Aorta (tissue), 5 donors: Measurements from ENCODE around the gene TAF15. TPM values are rescaled to one million over a fixed set of nuclear protein-coding genes. Genes with fewer than 3 reads are reported as not detected.
A peak's percentile ranks its signal among the peaks of the same experiment; 100 is the strongest.

Experiments
- ATAC-seq: fragments of 200-7000 bp; cut with Tn5 transposase; one replicate; pipeline ENCODE4 v1.9.1; 2022; ENCODE audit warnings: moderate library complexity; ENCODE audit not compliant: low FRiP score
- DNase-seq, 2 donors: peaks; one replicate each; pipeline ENCODE4 v3.0.0-alpha.2; 2020
- H3K27ac ChIP-seq, 2 donors: one replicate each; pipeline ENCODE4 v1.5.1; 2013; ENCODE audit warnings: low read length in 2 of 2, mild to moderate bottlenecking in 2 of 2, moderate library complexity in 2 of 2, control low read depth in 1 of 2, inconsistent platforms in 1 of 2, low read depth in 1 of 2
- H3K27me3 ChIP-seq, 2 donors: one replicate each; pipeline ENCODE4 v1.6.1; 2013; ENCODE audit warnings: control low read depth in 1 of 2, low read length in 1 of 2, mild to moderate bottlenecking in 1 of 2, moderate library complexity in 1 of 2; ENCODE audit not compliant: insufficient read depth in 2 of 2, control insufficient read depth in 1 of 2
- H3K36me3 ChIP-seq, 2 donors: one replicate each; pipeline ENCODE4 v1.6.1; 2013; ENCODE audit warnings: control low read depth in 1 of 2, low read length in 1 of 2, mild to moderate bottlenecking in 1 of 2; ENCODE audit not compliant: insufficient read depth in 2 of 2, control insufficient read depth in 1 of 2
- H3K4me1 ChIP-seq, 2 donors: one replicate each; pipeline ENCODE4 v1.6.1; 2013; ENCODE audit warnings: low read length in 2 of 2, control low read depth in 1 of 2, mild to moderate bottlenecking in 1 of 2, moderate library complexity in 1 of 2; ENCODE audit not compliant: insufficient read depth in 2 of 2, control insufficient read depth in 1 of 2
- H3K4me3 ChIP-seq, 2 donors: one replicate each; pipeline ENCODE4 v1.5.1; 2013; ENCODE audit warnings: low read length in 2 of 2, control low read depth in 1 of 2, mild to moderate bottlenecking in 1 of 2
- H3K9me3 ChIP-seq: one replicate; pipeline ENCODE4 v1.6.1; 2013; ENCODE audit warnings: mild to moderate bottlenecking, low read length; ENCODE audit not compliant: control insufficient read depth
- WGBS, 2 donors: extraction: QIAGEN DNeasy Blood & Tissue Kit; methylation state at CpG; one replicate each; pipeline ENCODE4 v1.1.7; 2013; 5-methylcytosine and 5-hydroxymethylcytosine counted together
- intact Hi-C, 2 donors: fragments of 100-400 bp; cut with DNase I; formaldehyde crosslinking; loops; one replicate each; pipeline versions ENCODE4 v1.14.2 to v1.15.0; 2022
- long read RNA-seq, 2 donors: library from polyadenylated mRNA; unstranded; transcript quantifications; one replicate each; pipeline ENCODE4 v2.0.0, GENCODE V29; 2020 to 2021
- polyA plus RNA-seq, 2 donors: library from polyadenylated mRNA; stranded (reverse); fragments of 200-250 nt; gene quantifications; one replicate each; pipeline ENCODE4 v1.2.3, GENCODE V29; 2013
- total RNA-seq, 2 donors: library from RNA; stranded (reverse); fragmentation: NEBNext Ultra II Directional; extraction: Animal tissue kit (Norgen Biotek cat#: 25700); gene quantifications; one replicate each; pipeline ENCODE4 v1.2.1, GENCODE V29; 2021
- donor health status: healthy with polysubstance abuse.
- donor health status: Bipolar disorder and iron deficiency.
- donor health status: DM: no; HTN: no; CAD: no.
- donor health status: DM: no; HTN: no; CAD: no.
- donor health status: DM: yes; HTN: yes; CAD: no.

The TAF15 gene
- total RNA-seq (100 to 1,000 TPM; 136 to 167 TPM), polyA plus RNA-seq (100 to 1,000 TPM in 1 of 2 donors, 10 to 100 TPM in 1; 86.2 to 143 TPM)
- long read RNA-seq, donor 1, partial matches to known transcripts, result 1 of 14 reads
- long read RNA-seq, donor 1, other reads (novel, unspliced or antisense), result 7 of 14 reads
- long read RNA-seq, donor 2, partial matches to known transcripts, result 0 of 14 reads
- long read RNA-seq, donor 2, other reads (novel, unspliced or antisense), result 13 of 14 reads

- no peaks in the 10 kb centered on the region for H3K9me3 ChIP-seq
- H3K36me3 ChIP-seq, result no peaks in the 10 kb centered on the region
- no peaks in the 10 kb centered on the region for H3K27me3 ChIP-seq
- 1% methylated on average over 70 to 71 of the region's 71 CpGs for WGBS, 2 donors
- intact Hi-C loops, result loop anchor here in 1 of 2 donors (5.0 kb wide), 2 partner anchors 232 to 437 kb away; partner anchors contain the start of genes PEX12 and SLFN11
- H3K4me1 ChIP-seq, result no peaks in the 10 kb centered on the region
- peak within 1 kb of the TSS; percentile 46 to 95 for H3K4me3 ChIP-seq
- DNase-seq, result peak; percentile 97 to 98
- ATAC-seq, result peak; percentile 99
- H3K27ac ChIP-seq, result peak within 1 kb of the TSS; percentile 73 to 92
Measured at GRCh38 chr17:35808962-35809854, at the start of gene TAF15. Gene TAF15 (plus strand): TSS chr17:35809484. CDS start chr17:35809570, 86 bp downstream.

GRCh38 chr17:35760587-35760986, 48.7 kb upstream of the TAF15 start, which contains the start of gene C17orf50:
Gene C17orf50 (plus strand): TSS chr17:35760887. CDS start chr17:35760942, 55 bp downstream.
- Histone ChIP-seq H3K4me1 (no peaks in the 10 kb centered on the region), H3K27ac (no peak within 1 kb of the TSS), H3K4me3 (no peak within 1 kb of the TSS), H3K27me3 (no peaks in the 10 kb centered on the region), H3K36me3 (no peaks in the 10 kb centered on the region), H3K9me3 (no peaks in the 10 kb centered on the region)
- 65 to 100% methylated on average over 1 of the region's 1 CpG for WGBS, 2 donors
- ATAC-seq (no peak), DNase-seq (no peak)
- intact Hi-C loops, result no loop called here

GRCh38 chr17:35761601-35762000, 47.7 kb upstream of the TAF15 start:
- WGBS, 2 donors, result 82 to 83% methylated on average over 5 of the region's 5 CpGs
- Histone ChIP-seq H3K27ac (no peak overlapping the region), H3K4me3 (no peak overlapping the region), H3K9me3 (no peaks in the 10 kb centered on the region), H3K27me3 (no peaks in the 10 kb centered on the region), H3K36me3 (no peaks in the 10 kb centered on the region), H3K4me1 (no peaks in the 10 kb centered on the region)
- ATAC-seq (no peak), DNase-seq (no peak)
- intact Hi-C loops, result no loop called here

GRCh38 chr17:35763767-35764122, 45.5 kb upstream of the TAF15 start:
- ATAC-seq, result no peak
- 33 to 40% methylated on average over 17 of the region's 17 CpGs for WGBS, 2 donors
- intact Hi-C loops, result loop anchor here (1.0 kb wide), 1 partner anchor 41 kb away; no protein-coding TSS in a partner anchor

GRCh38 chr17:35764123-35764991, 44.9 kb upstream of the TAF15 start:
- Histone ChIP-seq H3K27ac (no peak overlapping the region), H3K4me3 (peak overlapping the region in 1 of 2 donors; percentile 20)

More at GRCh38 chr17:35763767-35764122, 45.5 kb upstream of the TAF15 start:
- H3K27ac ChIP-seq, result no peak overlapping the region
- no peak for DNase-seq
- no peaks in the 10 kb centered on the region for H3K36me3 ChIP-seq
- H3K9me3 ChIP-seq, result no peaks in the 10 kb centered on the region
- no peak overlapping the region for H3K4me3 ChIP-seq
- no peaks in the 10 kb centered on the region for H3K4me1 ChIP-seq
- no peaks in the 10 kb centered on the region for H3K27me3 ChIP-seq

GRCh38 chr17:35765086-35765710, 44.1 kb upstream of the TAF15 start:
- H3K27me3 ChIP-seq, result no peaks in the 10 kb centered on the region
- DNase-seq, result no peak
- 53 to 55% methylated on average over 11 of the region's 11 CpGs for WGBS, 2 donors
- H3K4me1 ChIP-seq, result no peaks in the 10 kb centered on the region
- no peaks in the 10 kb centered on the region for H3K9me3 ChIP-seq
- no peak for ATAC-seq
- intact Hi-C loops, result no loop called here
- H3K36me3 ChIP-seq, result no peaks in the 10 kb centered on the region
- H3K27ac ChIP-seq, result no peak overlapping the region
- no peak overlapping the region for H3K4me3 ChIP-seq

More at GRCh38 chr17:35764123-35764991, 44.9 kb upstream of the TAF15 start:
- DNase-seq, result peak; percentile 89 to 95
- Histone ChIP-seq H3K27me3 (no peaks in the 10 kb centered on the region), H3K4me1 (no peaks in the 10 kb centered on the region), H3K36me3 (no peaks in the 10 kb centered on the region), H3K9me3 (no peaks in the 10 kb centered on the region)
- WGBS, 2 donors, result 7 to 11% methylated on average over 62 to 75 of the region's 75 CpGs
- intact Hi-C loops, result loop anchor here (1.0 kb wide), 1 partner anchor 40 kb away; no protein-coding TSS in a partner anchor
- ATAC-seq, result peak; percentile 96

- Histone ChIP-seq H3K27ac (no peak overlapping the region), H3K9me3 (no peaks in the 10 kb centered on the region), H3K4me1 (no peaks in the 10 kb centered on the region), H3K36me3 (no peaks in the 10 kb centered on the region), H3K4me3 (no peak overlapping the region), H3K27me3 (no peaks in the 10 kb centered on the region)
- intact Hi-C loops, result no loop called here
- DNase-seq (no peak), ATAC-seq (no peak)
- WGBS, 2 donors, result 83 to 87% methylated on average over 8 of the region's 8 CpGs
Measured at GRCh38 chr17:35765756-35766488, 43.4 kb upstream of the TAF15 start.
